Epithelial cell of proximal tubule (primary cell): ENCODE measurements around the gene GPR148. TPM values are rescaled to one million over a fixed set of nuclear protein-coding genes. Genes with fewer than 3 reads are reported as not detected.
A peak's percentile ranks its signal among the peaks of the same experiment; 100 is the strongest.

ENCODE experiments used
- DNase-seq: peaks from one replicate; pipeline ENCODE4 v3.0.0-alpha.2; 2011; ENCODE audit warnings: low read depth
- H3K4me3 ChIP-seq: 2 replicates; pipeline ENCODE4 v1.5.1; 2011; ENCODE audit warnings: low read depth, mild to moderate bottlenecking, low read length
- total RNA-seq: library from RNA; depleted of rRNA; stranded (reverse); fragments of >200 nt; gene quantifications from 2 replicates; pipeline ENCODE4 v1.2.3, GENCODE V29; 2015
- TF ChIP-seq, protein P1 (sequence below): conservative IDR thresholded peaks from 2 replicates; pipeline ENCODE4 v1.5.1; 2012; ENCODE audit warnings: low read depth, mild to moderate bottlenecking, low read length

The GPR148 gene
- total RNA-seq, 1 donor from 2014 or later = not detected

DNA sequence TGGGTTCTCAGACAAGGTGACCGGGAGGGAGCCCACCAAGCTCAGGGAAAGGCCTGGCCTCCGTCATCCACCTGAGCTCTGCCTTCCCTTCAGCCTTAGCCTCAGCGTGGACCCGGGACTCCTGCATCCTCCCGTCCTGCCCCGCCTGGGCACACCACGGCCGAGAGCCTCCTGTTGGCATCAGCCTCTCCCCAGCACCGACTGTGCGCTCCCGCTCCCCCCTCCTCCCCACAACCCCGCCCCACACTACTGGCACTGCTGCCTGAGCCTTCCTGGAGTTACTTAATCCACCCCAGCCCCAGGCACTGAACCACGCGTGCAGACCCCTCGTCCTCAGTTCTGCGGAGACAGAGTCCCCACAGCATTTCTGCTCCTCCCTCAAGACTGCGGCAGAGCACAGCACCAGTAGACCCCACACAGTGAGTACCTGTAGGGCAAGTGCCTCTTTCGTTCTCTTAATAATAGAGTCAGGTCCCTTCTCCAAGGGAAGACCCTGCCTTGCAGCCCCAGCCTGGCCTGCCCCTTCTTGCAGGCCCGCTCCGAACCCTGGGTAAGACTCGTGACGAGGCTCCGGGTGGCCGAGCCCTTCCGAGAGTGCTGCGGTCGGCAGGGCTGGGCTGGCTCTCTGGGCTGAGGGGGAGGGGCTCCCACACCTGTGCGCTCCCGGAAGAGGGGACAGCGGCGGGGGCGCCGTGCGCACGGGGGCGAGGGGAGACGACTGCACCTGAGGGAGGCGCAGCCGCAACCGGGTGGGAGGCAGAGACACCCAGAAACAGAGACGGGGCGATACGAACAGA, 26.6 kb downstream of the GPR148 start, which contains the start of gene AMER3:
Gene AMER3, plus strand, starts transcription at position 285 of the 797 bp plus-strand sequence. CDS start 6,533 bp downstream, outside the sequence.
- no peak for DNase-seq
- H3K4me3 ChIP-seq = peak within 1 kb of the TSS; percentile 19
- TF ChIP-seq, protein P1, sequence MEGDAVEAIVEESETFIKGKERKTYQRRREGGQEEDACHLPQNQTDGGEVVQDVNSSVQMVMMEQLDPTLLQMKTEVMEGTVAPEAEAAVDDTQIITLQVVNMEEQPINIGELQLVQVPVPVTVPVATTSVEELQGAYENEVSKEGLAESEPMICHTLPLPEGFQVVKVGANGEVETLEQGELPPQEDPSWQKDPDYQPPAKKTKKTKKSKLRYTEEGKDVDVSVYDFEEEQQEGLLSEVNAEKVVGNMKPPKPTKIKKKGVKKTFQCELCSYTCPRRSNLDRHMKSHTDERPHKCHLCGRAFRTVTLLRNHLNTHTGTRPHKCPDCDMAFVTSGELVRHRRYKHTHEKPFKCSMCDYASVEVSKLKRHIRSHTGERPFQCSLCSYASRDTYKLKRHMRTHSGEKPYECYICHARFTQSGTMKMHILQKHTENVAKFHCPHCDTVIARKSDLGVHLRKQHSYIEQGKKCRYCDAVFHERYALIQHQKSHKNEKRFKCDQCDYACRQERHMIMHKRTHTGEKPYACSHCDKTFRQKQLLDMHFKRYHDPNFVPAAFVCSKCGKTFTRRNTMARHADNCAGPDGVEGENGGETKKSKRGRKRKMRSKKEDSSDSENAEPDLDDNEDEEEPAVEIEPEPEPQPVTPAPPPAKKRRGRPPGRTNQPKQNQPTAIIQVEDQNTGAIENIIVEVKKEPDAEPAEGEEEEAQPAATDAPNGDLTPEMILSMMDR = no peak

DNA sequence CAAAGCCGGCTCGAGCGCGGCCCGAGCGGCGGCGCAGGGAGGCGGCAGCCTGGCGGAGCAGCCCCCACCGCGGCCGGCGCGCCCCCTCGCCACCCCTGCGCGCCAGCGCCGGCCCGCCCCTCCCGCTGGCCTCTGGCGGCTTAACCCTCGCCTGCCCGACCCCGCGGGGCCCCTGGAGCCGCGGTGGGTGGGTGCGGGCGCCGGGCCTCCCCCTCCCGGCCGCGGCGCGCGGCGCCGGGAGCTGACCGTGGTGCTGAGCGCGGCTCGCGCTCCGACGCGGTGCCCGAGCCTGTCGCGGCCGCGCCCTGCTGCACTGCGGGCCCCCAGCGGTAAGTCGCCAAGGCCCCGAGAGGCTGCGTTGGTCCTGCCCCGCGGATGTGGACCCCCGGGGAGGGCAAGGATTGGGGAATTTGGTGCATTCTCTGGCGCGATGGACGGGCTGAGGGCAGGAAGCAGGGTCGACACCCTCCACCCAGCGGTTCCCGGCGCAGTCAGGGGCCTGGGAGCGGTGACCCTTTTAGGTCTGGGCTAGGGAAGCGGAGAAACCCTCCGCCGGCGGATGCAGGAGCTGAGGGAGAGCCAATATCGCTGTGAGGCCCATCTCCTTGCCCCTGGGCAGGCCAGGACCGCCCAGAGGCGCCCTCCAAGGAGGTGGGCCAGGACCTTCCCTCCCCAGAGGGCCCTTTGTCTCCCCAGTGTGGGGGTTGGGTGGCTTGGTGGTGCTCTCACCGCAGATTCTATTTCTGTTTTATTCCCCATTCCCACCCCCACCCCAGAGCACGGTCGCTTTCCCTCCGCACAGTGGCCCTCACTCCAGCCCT, 27.4 kb downstream of the GPR148 start:
- TF ChIP-seq, protein P1 = no peak
- peak overlapping the region; percentile 19 for H3K4me3 ChIP-seq
- no peak for DNase-seq

DNA sequence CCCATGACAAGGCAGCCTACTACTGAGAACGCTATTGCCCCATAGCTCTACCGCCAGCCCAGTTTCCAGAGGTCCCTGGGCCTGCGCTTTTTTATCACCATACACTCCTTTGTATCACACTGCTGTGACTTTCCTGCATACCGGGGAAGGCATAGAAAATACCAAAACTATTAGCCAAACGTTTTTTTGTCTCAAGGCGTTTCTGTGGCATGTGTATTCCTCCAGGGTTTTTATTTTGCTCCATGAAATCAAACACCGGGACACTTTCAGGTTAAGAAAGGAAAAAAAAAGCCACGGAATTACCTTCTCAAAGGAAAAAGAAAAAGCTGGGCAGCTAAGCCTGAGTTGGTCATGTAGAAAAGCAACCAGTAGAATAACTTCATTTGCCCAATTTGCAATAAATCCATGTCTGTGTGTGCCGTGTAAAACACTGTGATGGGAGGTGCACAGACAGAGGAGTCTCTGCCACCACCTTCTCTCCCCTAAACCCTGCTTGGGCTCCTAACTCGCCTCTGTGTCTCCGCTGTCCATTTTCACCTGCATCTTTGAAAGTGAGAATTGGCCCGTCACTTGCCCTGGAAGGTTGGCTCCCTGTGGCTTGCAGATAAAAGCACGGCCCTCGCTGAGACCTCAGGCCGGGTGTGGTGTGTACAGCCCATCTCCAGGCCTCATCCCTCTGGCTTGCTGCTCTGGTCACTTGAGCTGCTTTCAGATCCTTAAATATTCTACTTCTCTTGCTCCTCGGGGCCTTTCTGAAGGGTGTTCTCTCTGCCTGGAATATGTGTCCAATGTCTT, 28.2 kb downstream of the GPR148 start:
- no peak overlapping the region for H3K4me3 ChIP-seq
- TF ChIP-seq, protein P1 = no peak
- DNase-seq = no peak

DNA sequence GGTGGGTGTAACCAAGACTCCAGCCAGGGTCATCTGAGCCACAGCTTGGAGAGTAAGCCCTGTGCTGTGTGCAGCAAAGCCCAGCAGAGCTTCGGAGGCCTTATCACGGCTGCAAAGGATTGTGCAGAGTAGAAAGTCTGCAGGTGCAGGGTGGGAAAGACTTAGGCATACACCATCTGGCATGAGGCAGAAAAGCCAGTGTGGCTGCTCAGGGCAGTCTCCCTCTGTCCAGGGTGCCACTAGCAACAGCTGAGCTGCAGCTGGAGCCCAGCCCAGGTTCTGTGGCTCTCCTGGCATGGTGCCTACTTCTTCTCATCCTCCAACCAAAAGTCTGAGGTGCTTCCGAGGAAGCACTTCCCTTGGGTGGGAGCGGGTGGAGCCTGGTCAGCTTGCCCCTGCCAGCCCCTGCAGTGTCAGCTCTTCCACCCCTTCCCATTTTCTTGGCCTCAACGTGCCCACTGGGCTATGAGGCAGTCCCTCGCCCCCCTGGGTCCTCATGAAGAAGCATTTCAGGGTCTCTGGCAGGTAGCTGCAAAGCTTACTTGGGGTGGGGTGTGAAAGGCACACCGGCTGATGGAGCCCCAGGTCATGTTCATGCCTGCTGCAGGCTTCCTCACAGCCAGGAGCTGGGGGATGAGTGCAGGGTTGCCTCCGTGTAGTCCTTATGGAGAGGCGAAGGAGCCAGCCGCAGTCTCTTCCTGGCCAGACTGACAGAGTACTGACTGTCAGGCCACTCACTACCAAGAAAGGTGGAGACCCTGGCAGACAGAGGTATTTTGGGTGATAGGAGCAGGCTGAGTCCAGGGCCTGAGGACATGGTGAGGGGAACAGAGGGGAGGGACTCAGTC, 31.3 kb downstream of the GPR148 start:
- no peak overlapping the region for H3K4me3 ChIP-seq
- TF ChIP-seq, protein P1 = no peak
- DNase-seq = no peak

DNA sequence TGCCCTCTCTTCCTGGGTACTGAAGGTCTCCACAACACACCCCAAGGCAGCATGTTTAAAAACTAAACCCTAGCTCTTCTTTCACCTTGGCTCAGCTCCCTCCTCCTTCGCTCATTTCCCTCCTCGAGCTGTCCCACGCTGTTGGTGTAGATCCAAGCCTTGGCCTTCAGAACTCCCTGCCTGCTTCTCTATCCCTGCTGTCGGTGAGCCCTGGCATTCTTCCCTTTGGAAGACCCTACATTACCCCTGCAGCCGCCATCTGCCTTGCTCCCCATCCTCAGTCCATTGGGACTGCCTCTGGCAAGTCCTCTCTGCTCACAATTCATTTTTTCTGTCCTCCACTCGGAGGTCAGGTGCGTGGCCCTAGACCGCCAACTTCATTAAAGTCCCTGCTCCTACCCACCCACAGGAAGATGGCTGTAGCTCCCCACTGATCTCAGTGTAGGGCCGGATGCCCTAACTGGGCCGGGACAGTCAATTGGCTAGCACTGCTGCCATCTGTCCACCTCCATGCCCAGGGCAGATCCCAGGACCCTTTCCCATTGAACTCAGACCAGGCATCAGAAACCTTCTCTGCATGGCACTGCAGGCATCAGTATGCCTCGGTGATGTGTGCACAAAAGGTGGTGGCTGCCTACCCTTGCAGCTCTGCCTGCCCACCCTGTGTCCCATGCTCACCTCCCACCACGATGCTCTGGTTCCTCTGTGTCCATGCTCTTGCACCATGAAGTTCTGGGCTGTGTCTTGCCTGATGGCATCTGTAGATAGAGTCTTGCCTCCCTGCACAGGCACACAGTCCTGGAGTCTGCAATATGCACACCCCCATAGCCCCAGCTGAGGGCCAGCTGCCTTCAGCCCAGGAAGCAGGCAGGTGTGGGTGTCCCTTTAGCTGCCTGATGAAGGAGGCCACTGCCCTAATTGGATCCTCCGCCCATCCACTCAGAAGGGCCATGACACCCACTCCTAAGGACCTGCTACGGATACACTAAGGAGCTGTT, 32.2 kb downstream of the GPR148 start:
- DNase-seq = no peak
- TF ChIP-seq, protein P1 = no peak
- H3K4me3 ChIP-seq = no peak overlapping the region
